Chondrocyte (in vitro differentiated cells): Measurements from ENCODE around the gene GSG1L. TPM values are rescaled to one million over a fixed set of nuclear protein-coding genes. Genes with fewer than 3 reads are reported as not detected.

Source experiments
- DNase-seq: peaks from one replicate; pipeline ENCODE4 v3.0.0; 2021; ENCODE audit warnings: mixed read lengths, low spot score
- H3K27ac Mint-ChIP-seq: one replicate; pipeline ENCODE4 v1.8.0; 2021; ENCODE audit warnings: mild to moderate bottlenecking, moderate library complexity, mixed read lengths; ENCODE audit not compliant: unreplicated experiment
- H3K27me3 Mint-ChIP-seq: 2 replicates; pipeline ENCODE4 v1.8.0; 2021; ENCODE audit warnings: low read depth, mixed read lengths
- H3K36me3 Mint-ChIP-seq: 2 replicates; pipeline ENCODE4 v1.8.0; 2021; ENCODE audit warnings: low read depth, mixed read lengths
- H3K4me1 Mint-ChIP-seq: 2 replicates; pipeline ENCODE4 v1.8.0; 2021; ENCODE audit warnings: low read depth, mild to moderate bottlenecking, mixed read lengths
- H3K4me3 Mint-ChIP-seq: one replicate; pipeline ENCODE4 v1.8.0; 2021; ENCODE audit warnings: mild to moderate bottlenecking, moderate library complexity, mixed read lengths; ENCODE audit not compliant: unreplicated experiment
- H3K9me3 Mint-ChIP-seq: 2 replicates; pipeline ENCODE4 v1.8.0; 2021; ENCODE audit warnings: low read depth, mixed read lengths
- CTCF ChIP-seq: fragments of 200-600 bp; sonication (generic); IDR thresholded peaks from 2 replicates; pipeline ENCODE4 v1.5.0; 2021; ENCODE audit warnings: antibody characterized with exemption, mild to moderate bottlenecking, moderate library complexity
- total RNA-seq: library from RNA; stranded (reverse); gene quantifications from 3 replicates; pipeline ENCODE4 v1.2.1, GENCODE V29; 2021

GSG1L gene
- total RNA-seq, 1 donor from 2014 or later, result not detected

GRCh38 chr16:27923751-27924150 is 139.8 kb downstream of the GSG1L start:
- DNase-seq, result no peak
- H3K9me3 Mint-ChIP-seq, result no peaks in the 10 kb centered on the region
- no peaks in the 10 kb centered on the region for H3K4me1 Mint-ChIP-seq
- no peak overlapping the region for H3K27ac Mint-ChIP-seq
- peaks cover 52% of the 10 kb centered on the region for H3K27me3 Mint-ChIP-seq
- no peaks in the 10 kb centered on the region for H3K36me3 Mint-ChIP-seq
- H3K4me3 Mint-ChIP-seq, result no peak overlapping the region
- no peak for TF ChIP-seq CTCF

GRCh38 chr16:27922433-27922832 is 141.1 kb downstream of the GSG1L start:
- peaks cover 45% of the 10 kb centered on the region for H3K27me3 Mint-ChIP-seq
- DNase-seq, result no peak
- H3K4me1 Mint-ChIP-seq, result no peaks in the 10 kb centered on the region
- no peaks in the 10 kb centered on the region for H3K36me3 Mint-ChIP-seq
- H3K27ac Mint-ChIP-seq, result no peak overlapping the region
- no peaks in the 10 kb centered on the region for H3K9me3 Mint-ChIP-seq
- no peak overlapping the region for H3K4me3 Mint-ChIP-seq
- TF ChIP-seq CTCF, result no peak

- no peaks in the 10 kb centered on the region for H3K4me1 Mint-ChIP-seq
- peaks cover 39% of the 10 kb centered on the region for H3K27me3 Mint-ChIP-seq
- H3K27ac Mint-ChIP-seq, result no peak overlapping the region
- H3K36me3 Mint-ChIP-seq, result no peaks in the 10 kb centered on the region
- H3K4me3 Mint-ChIP-seq, result no peak overlapping the region
- no peak for DNase-seq
- no peak for TF ChIP-seq CTCF
- no peaks in the 10 kb centered on the region for H3K9me3 Mint-ChIP-seq
Observed at GRCh38 chr16:27921134-27921533, 142.4 kb downstream of the GSG1L start.

GRCh38 chr16:27920391-27920891 is 143.1 kb downstream of the GSG1L start:
- Mint-ChIP-seq H3K4me3 (no peak overlapping the region), H3K9me3 (no peaks in the 10 kb centered on the region), H3K4me1 (no peaks in the 10 kb centered on the region), H3K36me3 (no peaks in the 10 kb centered on the region), H3K27ac (no peak overlapping the region), H3K27me3 (peaks cover 38% of the 10 kb centered on the region)
- TF ChIP-seq CTCF, result peak; percentile 35
- DNase-seq, result no peak

GRCh38 chr16:27918755-27919154 is 144.8 kb downstream of the GSG1L start:
- Mint-ChIP-seq H3K4me3 (no peak overlapping the region), H3K27me3 (peaks cover 30% of the 10 kb centered on the region), H3K9me3 (no peaks in the 10 kb centered on the region), H3K27ac (no peak overlapping the region), H3K36me3 (no peaks in the 10 kb centered on the region), H3K4me1 (no peaks in the 10 kb centered on the region)
- TF ChIP-seq CTCF, result no peak
- DNase-seq, result no peak
